ENCODE data around the gene SLC30A7.
"Not testable (repeated sequence)": the region's sequence is repeated elsewhere in the genome, so short reads cannot be mapped to it uniquely, and the experiment has no call there.

Gene SLC30A7

GRCh38 chr1:100942304-100943046 lies 46.6 kb downstream of the SLC30A7 start:
- DNase-seq: no peak

- DNase-seq: no peak
Observed at GRCh38 chr1:100943533-100943932, 47.6 kb downstream of the SLC30A7 start.

DNA sequence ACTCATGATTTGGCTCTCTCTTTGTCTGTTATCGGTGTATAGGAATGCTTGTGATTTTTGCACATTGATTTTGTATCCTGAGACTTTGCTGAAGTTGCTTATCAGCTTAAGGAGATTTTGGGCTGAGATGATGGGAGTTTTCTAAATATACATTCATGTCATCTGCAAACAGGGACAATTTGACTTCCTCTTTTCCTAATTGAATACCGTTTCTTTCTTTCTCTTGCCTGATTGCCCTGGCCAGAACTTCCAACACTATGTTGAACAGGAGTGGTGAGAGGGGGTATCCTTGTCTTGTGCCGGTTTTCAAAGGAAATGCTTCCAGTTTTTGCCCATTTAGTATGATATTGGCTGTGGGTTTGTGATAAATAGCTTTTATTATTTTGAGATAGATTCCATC lies 50.2 kb downstream of the SLC30A7 start:
- DNase-seq: not testable (repeated sequence)

GRCh38 chr1:100947816-100948215 lies 51.9 kb downstream of the SLC30A7 start:
- DNase-seq: not testable (repeated sequence)

- not testable (repeated sequence) for DNase-seq
Observed at GRCh38 chr1:100948721-100949405, 53.0 kb downstream of the SLC30A7 start.

DNA sequence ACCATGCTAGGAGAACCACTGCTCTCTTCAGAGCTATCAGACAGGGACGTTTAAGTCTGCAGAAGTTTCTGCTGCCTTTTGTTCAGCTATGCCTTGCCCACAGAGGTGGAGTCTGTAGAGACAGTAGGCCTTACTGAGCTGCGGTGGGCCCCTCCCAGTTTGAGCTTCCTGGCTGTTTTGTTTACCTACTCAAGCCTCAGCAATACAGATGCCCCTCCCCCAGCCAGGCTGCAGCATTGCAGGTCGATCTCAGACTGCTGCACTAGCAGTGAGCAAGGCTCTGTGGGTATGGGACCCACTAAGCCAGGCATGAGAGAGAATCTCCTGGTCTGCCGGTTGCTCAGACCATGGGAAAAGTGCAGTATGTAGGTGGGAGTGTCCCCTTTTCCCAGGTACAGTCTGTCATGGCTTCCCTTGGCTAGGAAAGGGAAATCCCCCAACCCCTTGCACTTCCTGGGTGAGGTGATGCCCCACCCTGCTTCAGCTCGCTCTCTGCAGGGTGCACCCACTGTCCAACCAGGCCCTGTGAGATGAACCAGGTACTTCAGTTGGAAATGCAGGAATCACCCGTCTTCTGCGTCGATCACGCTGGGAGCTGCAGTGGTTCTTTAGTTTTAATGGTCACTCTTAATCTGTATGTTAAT lies 53.7 kb downstream of the SLC30A7 start:
- DNase-seq: peak; percentile 17 to 44

- DNase-seq: no peak
Observed at GRCh38 chr1:100950337-100950736, 54.4 kb downstream of the SLC30A7 start.

DNA sequence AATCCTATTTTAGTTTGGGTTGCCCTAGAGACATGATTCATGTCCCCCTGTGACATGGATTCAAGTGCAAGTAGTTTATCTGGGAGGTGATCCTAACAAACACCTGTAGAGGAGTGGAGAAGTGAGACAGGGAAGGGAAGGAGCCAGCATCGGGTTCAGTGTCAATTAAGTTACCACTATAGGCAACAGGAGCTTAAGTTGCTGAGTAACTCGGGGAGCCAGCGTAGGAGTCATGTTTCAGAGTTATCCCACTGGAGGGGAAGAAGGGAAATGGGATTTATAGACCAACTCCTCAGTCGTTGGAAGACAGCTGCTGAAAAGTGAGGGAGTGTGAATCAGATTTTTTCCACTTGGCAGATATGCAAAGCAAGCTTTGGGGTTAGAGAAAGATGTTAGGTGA lies 54.9 kb downstream of the SLC30A7 start:
- DNase-seq: no peak

DNA sequence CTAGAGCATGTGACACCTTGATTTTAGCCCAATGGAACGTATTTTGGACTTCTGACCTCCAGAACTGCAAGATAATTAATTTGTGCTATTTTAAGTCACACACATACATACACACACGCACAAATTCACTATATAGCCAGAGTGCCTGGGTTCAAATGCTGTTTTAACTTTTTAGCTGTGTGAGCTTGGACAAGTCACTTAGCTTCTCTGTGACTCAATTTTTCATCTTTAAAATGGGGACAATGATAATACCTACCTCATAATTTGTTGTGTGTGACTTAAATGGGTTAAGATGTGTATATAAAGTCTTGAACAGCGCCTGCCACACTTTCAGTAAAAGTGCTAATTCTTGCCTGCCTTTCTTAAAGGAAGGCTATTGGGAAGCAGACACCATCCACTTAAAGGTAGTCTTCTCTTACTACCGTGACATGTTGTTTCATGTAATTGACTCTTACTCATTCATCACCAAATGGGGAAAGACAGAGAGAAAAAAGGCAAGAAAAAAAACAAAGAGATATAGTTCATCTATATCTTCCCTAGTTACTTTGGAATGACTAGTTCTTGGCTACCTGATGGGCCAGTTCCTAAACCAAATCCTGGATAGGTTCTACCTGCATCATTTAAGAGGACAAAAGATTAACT lies 56.3 kb downstream of the SLC30A7 start:
- no peak for DNase-seq

GRCh38 chr1:100952970-100953369 lies 57.1 kb downstream of the SLC30A7 start:
- peak in 1 of 2 experiments; percentile 61 for DNase-seq

- DNase-seq: no peak
Observed at GRCh38 chr1:100953960-100954730, 58.3 kb downstream of the SLC30A7 start.

GRCh38 chr1:100955322-100955721 lies 59.4 kb downstream of the SLC30A7 start:
- no peak for DNase-seq

- DNase-seq: no peak
Observed at GRCh38 chr1:100959502-100960060, 63.7 kb downstream of the SLC30A7 start.

- DNase-seq: no peak
Observed at GRCh38 chr1:100960098-100960497, 64.2 kb downstream of the SLC30A7 start.

DNA sequence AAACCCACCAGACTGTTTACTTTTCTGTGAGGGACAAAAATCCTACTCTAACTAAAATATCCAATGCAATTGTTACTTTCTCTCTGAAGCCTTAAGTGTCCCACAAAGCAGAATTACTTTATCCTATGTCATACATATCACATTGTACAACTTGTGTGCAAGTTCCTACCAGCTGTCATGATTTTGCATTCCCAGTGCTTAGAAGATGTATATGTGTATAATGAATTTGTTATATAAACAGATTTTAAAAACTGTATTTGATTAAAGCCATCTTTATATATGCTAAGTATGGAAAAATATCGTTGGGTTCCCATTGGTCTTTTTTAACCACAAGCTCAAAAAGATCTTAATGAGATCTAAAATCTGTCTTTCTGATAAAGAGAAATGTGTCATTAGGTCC lies 72.7 kb downstream of the SLC30A7 start:
- DNase-seq: no peak

DNA sequence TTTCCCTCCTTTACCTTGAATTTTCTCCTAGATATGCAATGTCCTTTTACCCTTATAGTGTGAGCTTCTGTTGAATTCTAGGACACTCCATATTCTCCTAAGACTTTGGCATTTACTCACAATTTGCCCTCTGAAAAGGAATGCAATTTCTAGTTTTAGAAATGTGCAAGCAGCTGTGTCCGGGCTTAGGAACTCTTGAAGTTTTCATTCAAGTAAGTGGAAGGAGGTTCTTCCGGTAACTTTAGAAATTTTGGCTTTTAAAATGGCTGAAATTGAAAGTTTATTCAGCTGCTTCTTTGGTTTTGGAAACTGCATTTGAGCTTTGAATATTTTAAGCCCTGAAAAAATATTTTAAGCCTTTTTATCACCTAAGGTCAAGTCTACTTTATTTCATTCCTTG lies 73.4 kb downstream of the SLC30A7 start:
- DNase-seq: no peak

DNA sequence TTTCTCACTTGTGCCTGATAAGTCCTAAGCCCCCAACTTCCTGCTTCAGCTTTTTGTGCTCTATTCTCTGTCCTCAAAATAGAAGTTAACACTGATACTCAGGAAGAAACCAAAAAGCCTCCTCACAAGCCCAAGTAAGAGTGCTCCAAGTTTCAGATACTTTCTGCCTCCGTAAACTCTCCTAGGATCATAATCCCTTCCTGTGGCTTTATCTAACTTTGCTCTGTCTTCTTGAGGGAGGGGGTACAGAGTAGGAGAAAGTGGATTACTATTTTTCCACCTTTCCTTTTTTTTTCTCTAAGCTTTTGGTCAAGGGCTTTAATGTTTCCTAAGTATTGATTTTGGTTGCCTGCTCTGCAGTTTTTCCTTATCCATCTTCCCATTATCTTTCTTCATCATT lies 75.1 kb downstream of the SLC30A7 start:
- no peak for DNase-seq

DNA sequence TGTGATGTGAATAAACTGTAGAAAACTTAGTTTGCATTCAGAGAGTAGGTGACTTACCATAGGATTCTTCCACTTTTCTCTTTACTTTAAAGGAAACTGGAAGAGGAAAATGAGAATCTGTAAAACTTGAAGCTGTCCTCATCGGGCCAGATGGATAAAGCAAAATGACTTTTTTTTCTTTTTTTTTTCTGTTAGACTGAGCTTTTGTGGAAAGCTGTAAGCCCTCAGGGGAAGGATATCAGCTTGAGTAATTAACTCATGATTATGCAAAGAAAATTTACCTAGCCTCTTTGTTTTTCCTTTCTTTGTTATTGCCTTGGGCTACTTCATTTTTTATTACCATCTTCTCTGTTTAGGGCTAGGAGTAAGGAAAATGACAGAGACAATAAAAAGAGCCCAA lies 76.3 kb downstream of the SLC30A7 start:
- no peak for DNase-seq

DNA sequence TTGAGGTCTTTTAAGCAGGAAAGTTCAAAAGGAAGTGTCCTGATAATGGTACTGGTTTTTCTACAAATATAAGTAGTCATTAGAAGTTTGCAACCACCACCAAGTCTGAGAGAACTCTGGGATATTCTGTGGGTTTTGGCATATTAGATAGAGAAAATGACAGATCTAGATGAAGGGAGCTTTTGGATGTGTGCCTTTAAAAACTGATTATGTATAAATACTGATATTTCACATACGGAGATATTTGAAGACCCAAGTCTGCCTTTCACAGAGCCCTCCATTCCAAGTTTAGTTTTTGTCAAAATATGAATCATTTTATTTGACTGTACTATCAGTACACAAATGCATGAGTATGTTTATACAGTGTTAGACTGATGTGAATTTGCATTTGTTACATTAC lies 81.0 kb downstream of the SLC30A7 start:
- DNase-seq: no peak

DNA sequence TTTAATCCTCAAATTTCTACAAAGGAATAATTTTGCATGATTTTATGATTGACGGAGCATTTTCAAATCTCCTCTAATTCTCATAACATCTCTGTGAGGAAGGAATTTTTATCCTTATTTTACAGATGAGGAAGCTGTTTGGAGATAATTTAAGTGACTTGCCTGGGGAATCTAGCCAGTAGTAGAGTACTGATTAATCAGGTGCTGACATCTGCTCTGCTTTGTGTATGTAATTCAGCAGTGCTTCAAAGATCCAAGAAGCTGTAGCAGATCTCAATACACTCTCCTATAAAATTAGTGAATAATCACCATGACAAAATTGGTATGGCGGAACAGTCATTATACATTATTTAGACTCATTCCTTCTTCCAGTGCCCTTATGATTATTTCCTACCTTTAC lies 83.7 kb downstream of the SLC30A7 start:
- DNase-seq: no peak

GRCh38 chr1:100982793-100983192 lies 86.9 kb downstream of the SLC30A7 start:
- no peak for DNase-seq

DNA sequence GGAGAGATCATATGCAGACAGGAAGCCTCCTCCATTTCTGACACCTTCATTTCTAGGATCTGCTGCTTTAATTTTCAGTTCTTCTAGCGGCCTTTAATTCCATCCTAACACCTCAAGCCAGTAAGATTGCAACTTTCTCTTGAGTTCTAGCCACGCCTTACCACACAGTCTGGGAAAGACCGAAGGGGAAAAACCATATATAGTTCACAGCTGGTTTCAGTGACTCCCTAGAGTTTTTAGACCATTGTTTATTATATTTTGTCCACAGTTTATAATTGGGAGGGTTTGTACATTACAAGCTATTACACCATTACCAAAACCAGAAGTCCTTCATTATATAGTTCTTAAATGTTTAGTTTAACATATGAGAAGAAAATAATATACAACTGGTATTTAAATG lies 92.2 kb downstream of the SLC30A7 start:
- DNase-seq: no peak

Measured in stimulated activated CD4-positive, alpha-beta T cell treated with anti-CD3 and anti-CD28 coated beads, Interleukin-4, amount 100 ng/mL, for 4 hours (primary cell).